K562 (cell line): Measurements from ENCODE around the gene TMPO. TPM values are rescaled to one million over a fixed set of nuclear protein-coding genes. Genes with fewer than 3 reads are reported as not detected.
A peak's percentile ranks its signal among the peaks of the same experiment; 100 is the strongest.

Experiments
- E2F1 ChIP-seq: sonication (generic); formaldehyde crosslinking; IDR thresholded peaks from 2 replicates; pipeline ENCODE4 v1.8.1; 2023; ENCODE audit warnings: mild to moderate bottlenecking, missing genetic modification reagents, moderate library complexity
- HDGF ChIP-seq: fragments of 450-650 bp; IDR thresholded peaks from 2 replicates; pipeline ENCODE4 v1.6.1; 2016
- ILF3 ChIP-seq: fragments of 450-650 bp; IDR thresholded peaks from 2 replicates; pipeline ENCODE4 v1.6.1; 2018; ENCODE audit warnings: antibody characterized with exemption, mild to moderate bottlenecking, moderate library complexity, borderline replicate concordance
- MTF1 ChIP-seq: fragments of 250-450 bp; sonication (Bioruptor Pico); IDR thresholded peaks from 2 replicates; pipeline ENCODE4 v1.9.0; 2021; ENCODE audit warnings: moderate library complexity, mild to moderate bottlenecking, inconsistent platforms, borderline replicate concordance
- NCOR1 ChIP-seq: fragments of 450-650 bp; IDR thresholded peaks from 2 replicates; pipeline ENCODE4 v1.6.1; 2016; ENCODE audit warnings: mild to moderate bottlenecking, moderate library complexity
- PATZ1 ChIP-seq: fragments of 250-450 bp; sonication (Bioruptor Pico); IDR thresholded peaks from 2 replicates; pipeline ENCODE4 v1.5.0; 2020; ENCODE audit warnings: mild to moderate bottlenecking, borderline replicate concordance
- RAD21 ChIP-seq, 2 experiments: fragments of 250-450 bp in 1 of 2; fragments of 450-650 bp in 1 of 2; sonication (Bioruptor Pico) in 1 of 2; formaldehyde crosslinking in 1 of 2; IDR thresholded peaks in 1 of 2; conservative IDR thresholded peaks in 1 of 2; 2 replicates each; pipeline versions ENCODE4 v1.4.0 to v1.8.0; 2020 to 2022; ENCODE audit warnings: mild to moderate bottlenecking in 2 of 2, moderate library complexity in 1 of 2
- SIX5 ChIP-seq, 2 experiments: IDR thresholded peaks; 2 replicates each; pipeline ENCODE4 v1.6.1; 2011; ENCODE audit warnings: low read length in 2 of 2, borderline replicate concordance in 1 of 2, low read depth in 1 of 2, mild to moderate bottlenecking in 1 of 2, moderate library complexity in 1 of 2; ENCODE audit not compliant: insufficient read depth in 1 of 2
- SLC30A9 ChIP-seq: fragments of 250-450 bp; sonication (Bioruptor Pico); IDR thresholded peaks from 2 replicates; pipeline ENCODE4 v1.8.0; 2022; ENCODE audit warnings: mild to moderate bottlenecking, moderate library complexity
- SRSF3 ChIP-seq: fragments of 200-400 bp; formaldehyde crosslinking; IDR thresholded peaks from 2 replicates; pipeline ENCODE4 v1.6.1; 2016; ENCODE audit warnings: mild to moderate bottlenecking, low read length, moderate library complexity; ENCODE audit not compliant: insufficient read depth
- SRSF9 ChIP-seq: fragments of 200-400 bp; formaldehyde crosslinking; IDR thresholded peaks from 2 replicates; pipeline ENCODE4 v1.6.1; 2017; ENCODE audit warnings: low read depth, low read length, borderline replicate concordance
- SUPT5H ChIP-seq: fragments of 450-650 bp; IDR thresholded peaks from 2 replicates; pipeline ENCODE4 v1.6.1; 2016
- TGIF2 ChIP-seq: sonication (generic); formaldehyde crosslinking; IDR thresholded peaks from 2 replicates; pipeline ENCODE4 v1.8.1; 2022; ENCODE audit warnings: mild to moderate bottlenecking, missing genetic modification reagents, moderate library complexity
- XRCC3 ChIP-seq: fragments of 450-650 bp; IDR thresholded peaks from 2 replicates; pipeline ENCODE4 v1.6.1; 2017; ENCODE audit warnings: mild to moderate bottlenecking, moderate library complexity
- ZKSCAN3 ChIP-seq: fragments of 250-450 bp; sonication (Bioruptor Pico); IDR thresholded peaks from 2 replicates; pipeline ENCODE4 v1.4.0; 2020
- ZNF41 ChIP-seq: fragments of 250-450 bp; sonication (Bioruptor Pico); conservative IDR thresholded peaks from 2 replicates; pipeline ENCODE4 v1.4.0; 2020; ENCODE audit warnings: mild to moderate bottlenecking
- ZNF766 ChIP-seq: fragments of 200-800 bp; sonication (Bioruptor generic); conservative IDR thresholded peaks from 2 replicates; pipeline ENCODE4 v1.6.1; 2016; ENCODE audit warnings: missing genetic modification characterization, missing compliant biosample characterization
- ZNF830 ChIP-seq: fragments of 250-450 bp; sonication (Bioruptor Pico); IDR thresholded peaks from 2 replicates; pipeline ENCODE4 v1.5.0; 2021; ENCODE audit warnings: mild to moderate bottlenecking
- polyA plus RNA-seq, 8 experiments: library from polyadenylated mRNA; depleted of rRNA in 4 of 8; stranded (reverse) in 5 of 8; unstranded in 3 of 8; fragments of >200 nt; fragmentation: Nextera tagmentation in 2 of 8; fragmentation: Illumina TruSeq in 1 of 8; extraction: Ambion mirVana in 2 of 8; extraction: Trizol in 1 of 8; gene quantifications; 2 replicates each; pipeline versions ENCODE4 v1.2.1 to v1.2.3, GENCODE V29; 2011 to 2014; ENCODE audit warnings: inconsistent platforms in 1 of 8, missing spikeins in 1 of 8
- total RNA-seq, 7 experiments: library from RNA; depleted of rRNA in 6 of 7; stranded (reverse); fragments of >200 nt in 6 of 7; fragmentation: Illumina TruSeq in 2 of 7; extraction: Trizol in 2 of 7; gene quantifications; 2 replicates each; pipeline versions ENCODE4 v1.2.1 to v1.2.3, GENCODE V29; 2011 to 2021; ENCODE audit warnings: low replicate concordance in 1 of 7
- TF ChIP-seq, protein P1 (sequence below): fragments of 450-650 bp; conservative IDR thresholded peaks from 2 replicates; pipeline ENCODE4 v1.6.1; 2016; ENCODE audit warnings: missing genetic modification characterization, low read depth, mild to moderate bottlenecking, missing compliant biosample characterization, moderate library complexity
- TF ChIP-seq, protein P2 (sequence below): sonication (generic); formaldehyde crosslinking; IDR thresholded peaks from 2 replicates; pipeline ENCODE4 v1.8.0; 2022; ENCODE audit warnings: missing genetic modification reagents, mild to moderate bottlenecking, borderline replicate concordance

TMPO gene
- total and polyA plus RNA-seq, 9 of the 15 experiments (the other 6 are each of a cell fraction or from before 2014, with no cell fraction given) = 62.1 to 263 (median 182) TPM

- no peak for TF ChIP-seq SRSF9
- TF ChIP-seq ILF3 = no peak
- TF ChIP-seq MTF1 (CRISPR knock-in tag) = no peak
- 0 out of 2 replicates have a peak, but pooled peaks have one; percentile 17 for TF ChIP-seq ZNF830 (CRISPR knock-in tag)
- 0 out of 2 replicates have a peak, but pooled peaks have one; percentile 24 for TF ChIP-seq NCOR1
- TF ChIP-seq SUPT5H = peak; percentile 98
- TF ChIP-seq SRSF3 = no peak
- no peak for TF ChIP-seq PATZ1
- no peak for TF ChIP-seq XRCC3
- no peak; the same call in 1 of the 2 replicates for TF ChIP-seq TGIF2
- TF ChIP-seq HDGF = no peak
- TF ChIP-seq E2F1 (CRISPR knock-in tag) = no peak
- TF ChIP-seq SIX5 (IDR thresholded peaks at IDR 0.05; ENCODE audit: borderline replicate concordance in 1 of 2, insufficient read depth in 1 of 2, low read depth in 1 of 2, low read length in 2 of 2) = peak; percentile 19 to 28; a peak in 2 of 4 replicates
- no peak for TF ChIP-seq SLC30A9
- TF ChIP-seq RAD21 (CRISPR knock-in tag; conservative IDR thresholded peaks at IDR 0.05 in 1 of 2, IDR thresholded peaks at IDR 0.05 in 1 of 2) = no peak; a peak in 1 of 4 replicates
- TF ChIP-seq ZNF41 (CRISPR knock-in tag) = no peak
- TF ChIP-seq ZNF766 (CRISPR knock-in tag) = no peak
- no peak for TF ChIP-seq ZKSCAN3 (CRISPR knock-in tag)
- TF ChIP-seq, protein P1, sequence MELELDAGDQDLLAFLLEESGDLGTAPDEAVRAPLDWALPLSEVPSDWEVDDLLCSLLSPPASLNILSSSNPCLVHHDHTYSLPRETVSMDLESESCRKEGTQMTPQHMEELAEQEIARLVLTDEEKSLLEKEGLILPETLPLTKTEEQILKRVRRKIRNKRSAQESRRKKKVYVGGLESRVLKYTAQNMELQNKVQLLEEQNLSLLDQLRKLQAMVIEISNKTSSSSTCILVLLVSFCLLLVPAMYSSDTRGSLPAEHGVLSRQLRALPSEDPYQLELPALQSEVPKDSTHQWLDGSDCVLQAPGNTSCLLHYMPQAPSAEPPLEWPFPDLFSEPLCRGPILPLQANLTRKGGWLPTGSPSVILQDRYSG = no peak
- TF ChIP-seq, protein P2, sequence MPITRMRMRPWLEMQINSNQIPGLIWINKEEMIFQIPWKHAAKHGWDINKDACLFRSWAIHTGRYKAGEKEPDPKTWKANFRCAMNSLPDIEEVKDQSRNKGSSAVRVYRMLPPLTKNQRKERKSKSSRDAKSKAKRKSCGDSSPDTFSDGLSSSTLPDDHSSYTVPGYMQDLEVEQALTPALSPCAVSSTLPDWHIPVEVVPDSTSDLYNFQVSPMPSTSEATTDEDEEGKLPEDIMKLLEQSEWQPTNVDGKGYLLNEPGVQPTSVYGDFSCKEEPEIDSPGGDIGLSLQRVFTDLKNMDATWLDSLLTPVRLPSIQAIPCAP = no peak
Observed at GRCh38 chr12:98593351-98594049, 78.1 kb downstream of the TMPO start, which contains the start of gene SLC25A3 (continued).
